Stromal cell of bone marrow (primary cell): ENCODE measurements around the gene TRAF3IP1.
"Not testable (repeated sequence)": the region's sequence is repeated elsewhere in the genome, so short reads cannot be mapped to it uniquely, and the experiment has no call there.

ENCODE experiments used
- DNase-seq: peaks from one replicate; pipeline ENCODE4 v3.0.0-alpha.2; 2012; ENCODE audit warnings: low read depth

Gene TRAF3IP1

DNA sequence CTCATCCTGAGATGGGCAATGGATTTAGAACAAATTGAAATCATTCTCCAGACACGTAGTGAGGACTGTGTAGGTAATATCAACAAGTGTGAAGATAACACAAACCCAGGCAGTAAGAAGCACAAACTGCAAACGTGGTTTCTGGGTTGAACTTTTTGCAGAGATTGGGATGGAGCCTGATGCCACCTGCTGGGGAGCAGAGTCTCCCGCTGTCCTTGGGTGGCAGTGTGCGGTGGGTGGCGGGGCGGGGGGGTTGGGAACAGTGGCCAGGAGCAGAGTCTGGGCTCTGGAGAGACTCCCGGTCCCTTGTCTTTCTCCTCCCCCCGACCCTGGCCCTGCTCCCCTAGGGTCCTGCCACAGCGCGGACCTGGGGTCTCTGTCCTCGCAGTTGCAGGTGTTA is 19.5 kb downstream of the TRAF3IP1 start:
- no peak for DNase-seq

DNA sequence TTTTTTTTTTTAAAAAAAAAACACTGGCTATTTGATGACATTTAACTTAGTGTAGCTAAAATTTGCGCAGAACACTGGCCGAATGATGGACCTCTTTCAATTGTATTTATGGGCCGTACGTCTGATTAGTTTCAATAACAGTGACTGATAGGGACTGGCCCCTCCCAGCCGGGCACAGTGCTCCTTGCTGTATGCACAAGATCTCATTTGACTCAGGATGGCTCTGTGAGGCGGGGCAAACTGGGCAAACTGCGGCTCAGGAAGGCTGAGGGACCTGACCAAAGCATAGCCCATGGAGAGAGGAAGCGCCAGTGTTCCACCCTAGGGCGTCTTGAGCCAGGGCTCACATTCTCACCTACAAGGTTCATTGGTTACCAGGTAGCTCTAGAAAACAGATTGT is 21.2 kb downstream of the TRAF3IP1 start:
- no peak for DNase-seq

- no peak for DNase-seq
Measured at GRCh38 chr2:238344035-238344434, 23.7 kb downstream of the TRAF3IP1 start.

DNA sequence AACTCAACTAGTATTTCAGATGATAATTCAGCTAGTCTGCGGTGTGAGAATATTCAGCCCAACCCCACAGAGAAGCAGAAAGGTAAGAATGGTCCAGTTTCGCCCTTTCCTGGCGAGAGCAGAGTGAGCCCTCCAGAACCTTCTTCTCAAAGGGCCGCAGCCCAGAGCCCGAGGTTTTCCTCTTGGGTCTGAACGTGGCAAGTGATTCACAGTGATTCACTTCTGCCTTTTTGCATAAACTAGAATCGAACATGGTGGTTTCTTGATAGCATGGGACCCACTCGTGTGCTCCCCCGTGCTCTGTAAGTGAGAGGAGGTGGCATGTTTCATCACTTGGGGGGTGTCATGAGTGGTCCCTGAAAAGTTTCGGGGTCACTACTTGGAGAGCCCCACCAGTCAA is 24.2 kb downstream of the TRAF3IP1 start:
- no peak for DNase-seq

DNA sequence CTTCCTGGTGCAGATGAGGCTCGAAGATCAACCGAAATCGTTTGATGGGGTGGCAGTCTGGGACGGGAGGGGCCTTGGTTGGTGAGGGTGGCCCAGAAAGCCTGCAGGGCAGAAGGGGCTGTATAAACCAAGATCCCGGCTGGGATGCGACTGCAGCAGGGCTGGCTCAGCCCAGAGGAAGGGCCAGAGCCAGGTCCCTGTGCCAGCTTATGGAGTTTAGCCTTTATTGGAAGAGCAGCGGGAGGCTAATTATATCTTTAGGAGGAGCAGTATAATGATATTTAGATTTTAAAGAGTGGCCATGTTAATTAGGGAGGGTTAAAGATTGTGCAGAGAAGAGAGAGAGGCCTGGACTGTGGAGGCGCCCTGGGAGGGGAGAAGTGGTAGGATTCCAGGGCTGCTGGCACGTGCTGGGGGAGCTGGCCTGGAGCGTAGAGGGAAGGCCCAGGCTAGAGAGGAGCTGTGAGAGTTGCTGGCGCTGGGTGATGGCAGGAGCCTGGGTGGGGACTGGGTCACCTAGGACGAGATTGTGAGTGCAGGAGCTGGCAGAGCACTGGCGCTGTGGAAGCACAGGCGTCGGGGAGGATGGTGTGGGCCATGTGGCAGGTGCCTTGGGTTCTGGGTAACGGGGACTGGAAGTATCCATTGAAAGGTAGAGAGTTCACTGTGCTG is 25.1 kb downstream of the TRAF3IP1 start:
- no peak for DNase-seq

DNA sequence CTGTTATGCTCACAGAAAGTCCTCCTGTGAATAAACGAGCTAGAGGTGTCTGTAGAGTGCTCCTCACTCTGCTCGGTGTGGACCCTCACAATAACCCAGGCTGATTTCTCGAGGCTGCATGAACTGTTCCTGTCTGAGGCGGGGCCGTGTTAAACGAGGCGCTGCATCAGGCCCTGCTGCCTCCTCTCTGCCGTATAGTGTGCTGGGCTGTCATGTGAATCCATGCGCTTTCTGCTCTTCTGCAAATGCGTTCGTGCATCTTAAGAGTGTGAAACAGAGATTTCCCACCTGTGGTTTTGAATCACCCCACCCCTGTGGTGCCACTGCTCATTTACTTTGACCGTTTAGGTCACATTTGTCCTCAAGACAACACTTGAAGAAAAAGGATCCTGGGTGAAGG is 26.2 kb downstream of the TRAF3IP1 start:
- no peak for DNase-seq

DNA sequence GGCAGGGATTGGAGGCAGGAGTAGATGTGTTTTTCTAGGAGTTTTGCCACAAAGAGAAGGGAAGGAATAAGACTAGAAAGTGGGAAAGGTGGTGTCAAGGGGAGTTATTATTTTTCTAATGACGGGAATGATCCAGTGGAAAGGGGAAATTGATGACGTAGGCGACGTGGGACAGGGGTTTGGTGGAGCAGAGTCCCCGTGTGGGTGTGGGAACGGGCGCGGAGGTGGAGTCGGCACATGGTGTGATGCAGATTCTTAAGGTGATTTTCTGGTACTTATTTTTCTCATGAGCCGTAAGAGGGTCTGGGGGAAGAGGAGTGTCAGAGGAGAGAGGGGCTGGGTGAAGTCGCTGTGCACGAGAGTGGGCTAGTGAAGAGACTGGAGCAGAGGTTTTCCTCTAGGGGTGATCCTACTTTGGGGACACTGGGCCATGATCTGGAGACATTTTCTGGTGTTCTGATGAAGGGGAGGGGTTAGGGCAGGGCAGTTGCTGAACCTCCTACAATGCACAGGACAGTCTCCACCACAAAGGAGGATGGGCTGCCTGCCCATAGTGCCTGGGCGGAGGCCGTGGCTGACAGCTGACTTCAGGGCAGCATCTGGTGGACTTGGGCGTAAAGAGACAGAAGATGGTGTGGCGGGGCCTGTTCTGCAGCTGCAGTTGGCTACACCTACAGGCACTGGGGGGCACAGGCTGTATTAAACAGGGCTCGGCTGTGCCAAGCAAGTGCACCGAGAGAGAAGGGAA is 30.0 kb downstream of the TRAF3IP1 start:
- DNase-seq, result no peak

DNA sequence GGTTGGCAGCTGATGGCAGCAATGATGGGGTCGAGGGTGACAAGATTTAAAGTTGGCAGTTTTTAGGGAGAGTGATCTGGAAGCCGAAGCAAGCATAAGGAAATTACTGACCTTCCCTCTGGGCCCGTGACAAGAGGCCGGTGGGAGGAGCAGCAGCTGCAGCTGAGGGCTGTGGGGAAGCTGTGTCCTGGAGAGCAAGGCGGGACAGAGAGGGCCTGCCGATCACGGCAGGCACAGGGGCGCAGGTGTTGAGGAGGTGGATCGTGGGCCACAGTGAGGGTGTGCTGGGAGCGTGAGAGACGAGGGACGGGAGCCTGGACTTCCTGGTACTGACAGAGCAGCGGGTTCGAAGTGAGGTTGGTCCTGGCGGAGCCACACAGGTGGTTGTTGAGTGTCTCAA is 31.0 kb downstream of the TRAF3IP1 start:
- no peak for DNase-seq

GRCh38 chr2:238352361-238352760 is 32.0 kb downstream of the TRAF3IP1 start:
- no peak for DNase-seq

- no peak for DNase-seq
Measured at GRCh38 chr2:238358769-238359168, 38.5 kb downstream of the TRAF3IP1 start.

- DNase-seq, result no peak
Measured at GRCh38 chr2:238359403-238359802, 39.1 kb downstream of the TRAF3IP1 start.

DNA sequence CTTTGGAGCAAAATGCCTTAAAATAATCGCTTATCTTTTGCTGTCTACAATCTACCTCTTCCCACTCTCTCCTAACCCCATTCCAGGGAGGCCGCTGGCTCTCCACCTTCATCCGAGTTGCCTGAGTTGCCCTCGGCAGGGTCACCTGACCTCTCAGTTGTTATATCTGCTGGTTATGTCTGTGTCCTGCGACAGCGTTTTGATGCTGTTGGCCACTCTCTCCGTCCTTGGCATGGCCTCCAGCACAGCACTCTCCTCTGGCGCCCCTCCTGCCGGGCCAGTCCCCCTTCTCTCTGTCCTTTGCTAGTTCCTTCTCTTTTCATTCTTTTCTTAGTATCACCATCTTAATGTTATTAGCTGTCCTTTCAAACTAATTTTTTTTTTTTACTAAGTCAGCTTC is 41.6 kb downstream of the TRAF3IP1 start:
- DNase-seq, result no peak

DNA sequence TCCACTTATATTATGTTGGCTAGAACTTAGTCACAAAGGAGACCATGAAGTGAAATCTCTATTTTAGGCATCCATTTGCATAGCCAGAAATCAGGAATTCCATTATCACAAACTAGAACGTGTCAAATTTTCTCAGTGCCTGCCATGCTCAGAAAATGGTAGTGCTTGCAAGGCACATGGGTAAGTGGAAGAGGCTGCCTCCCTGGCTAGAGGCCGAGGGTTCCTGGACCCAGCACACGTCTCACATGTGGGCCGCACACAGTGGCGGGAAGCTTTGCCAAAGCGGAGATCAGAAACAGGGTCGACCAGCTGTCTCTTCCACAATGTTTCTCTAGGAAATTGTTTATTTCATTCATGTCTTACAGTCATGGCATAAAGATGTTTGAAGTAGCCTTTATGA is 42.3 kb downstream of the TRAF3IP1 start:
- no peak for DNase-seq

DNA sequence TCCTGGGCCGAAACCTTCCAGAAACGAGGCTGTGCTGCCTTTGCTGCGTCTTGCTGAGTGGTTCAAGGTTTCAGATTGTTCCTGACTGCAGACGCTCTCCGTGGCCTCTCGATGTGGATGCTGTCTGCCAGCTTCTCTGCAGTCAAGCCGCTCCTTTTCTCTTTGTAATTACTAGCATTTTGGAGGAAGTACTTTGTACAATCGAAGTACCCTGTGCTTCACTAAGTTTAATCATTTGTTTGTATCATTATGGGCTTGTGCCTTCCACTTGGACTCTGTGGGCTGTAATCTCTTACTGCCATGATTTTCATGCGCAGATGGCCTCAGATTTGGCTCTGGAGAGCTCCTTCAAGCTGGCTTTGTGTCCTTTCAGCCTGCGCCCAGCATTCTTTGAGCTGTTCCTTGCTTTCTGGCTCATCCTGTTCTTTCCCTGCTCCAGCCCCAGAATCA is 49.3 kb downstream of the TRAF3IP1 start:
- no peak for DNase-seq

DNA sequence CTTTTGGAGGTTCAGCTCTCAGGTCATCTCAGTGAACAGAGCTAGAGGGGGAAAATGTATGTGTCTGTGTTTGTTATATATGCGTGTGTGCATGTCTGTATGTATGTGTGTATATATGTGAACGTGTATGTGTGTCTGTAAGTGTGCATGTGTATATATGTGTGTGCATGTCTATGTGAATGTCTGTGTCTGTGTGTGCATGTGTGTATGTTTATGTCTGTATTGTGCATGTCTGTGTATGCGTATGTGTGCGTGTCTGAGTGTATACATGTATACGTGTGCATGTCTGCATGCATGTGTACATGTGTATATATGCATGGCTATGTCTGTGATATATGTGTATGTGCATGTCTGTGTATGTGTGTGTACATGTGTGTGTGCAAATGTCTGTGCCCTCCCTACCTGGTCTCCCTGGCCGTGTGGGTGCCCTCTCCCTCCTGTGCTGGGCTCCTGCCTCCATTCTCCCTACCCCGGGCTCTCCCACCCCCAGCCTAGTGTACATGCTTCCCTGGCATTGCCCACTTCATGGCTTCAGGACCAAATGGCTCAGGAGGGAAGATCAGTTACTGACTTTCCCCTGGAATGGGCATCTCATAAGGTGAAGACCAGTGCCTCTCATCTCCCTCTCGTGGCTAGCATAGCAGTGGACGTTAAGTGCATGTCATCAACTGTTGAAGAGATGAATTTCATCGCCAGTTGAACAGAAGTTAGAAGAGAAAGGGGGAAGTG is 49.9 kb downstream of the TRAF3IP1 start:
- DNase-seq, result no peak

- DNase-seq, result peak; percentile 41
Measured at GRCh38 chr2:238370823-238371372, 50.6 kb downstream of the TRAF3IP1 start.

DNA sequence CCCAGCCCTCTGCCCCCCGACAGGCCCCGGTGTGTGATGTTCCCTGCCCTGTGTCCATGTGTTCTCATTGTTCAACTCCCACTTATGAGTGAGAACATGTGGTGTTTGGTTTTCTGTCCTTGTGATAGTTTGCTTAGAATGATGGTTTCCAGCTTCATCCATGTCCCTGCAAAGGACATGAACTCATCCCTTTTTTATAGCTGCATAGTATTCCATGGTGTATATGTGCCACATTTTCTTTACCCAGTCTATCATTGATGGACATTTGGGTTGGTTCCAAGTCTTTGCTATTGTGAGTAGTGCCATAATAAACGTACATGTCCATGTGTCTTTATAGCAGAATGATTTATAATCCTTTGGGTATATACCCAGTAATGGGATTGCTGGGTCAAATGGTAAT is 52.0 kb downstream of the TRAF3IP1 start:
- DNase-seq, result not testable (repeated sequence)

- no peak for DNase-seq
Measured at GRCh38 chr2:238376884-238377391, 56.6 kb downstream of the TRAF3IP1 start.

GRCh38 chr2:238378230-238379095 is 58.1 kb downstream of the TRAF3IP1 start:
- DNase-seq, result no peak

DNA sequence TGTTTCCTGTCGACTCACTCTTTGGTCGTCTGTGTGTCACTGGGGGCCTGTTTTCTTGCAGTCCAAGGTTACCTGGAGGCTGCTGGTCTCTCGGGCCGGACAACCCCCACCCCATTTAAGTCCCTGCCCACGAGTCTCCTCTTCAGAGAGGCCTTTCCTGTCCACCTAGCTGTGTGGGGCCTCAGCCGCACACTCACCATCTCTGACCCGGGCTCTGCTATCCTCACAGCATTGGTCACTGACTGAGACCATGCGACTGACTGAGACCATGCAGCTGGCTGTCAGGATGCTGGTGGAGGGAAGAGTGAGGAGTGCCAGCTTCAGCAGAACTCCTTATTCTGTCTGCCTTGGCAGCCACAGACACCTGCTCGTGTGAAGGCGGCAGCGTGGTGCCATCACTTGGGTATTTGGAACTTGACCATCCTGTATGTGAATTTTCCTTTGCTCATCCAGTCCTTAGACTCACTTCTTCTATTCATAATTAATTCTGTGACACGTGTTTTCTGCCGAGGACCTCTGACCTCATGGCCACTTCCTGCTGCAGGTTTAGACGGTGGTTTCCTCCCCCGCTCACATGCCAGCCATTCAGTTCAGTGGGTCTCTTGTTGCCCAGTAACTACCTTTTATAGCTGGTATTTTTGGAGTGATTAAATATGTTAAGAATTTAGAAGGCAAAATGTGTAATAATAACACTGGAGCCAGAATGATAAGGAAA is 58.9 kb downstream of the TRAF3IP1 start:
- DNase-seq, result peak; percentile 21

DNA sequence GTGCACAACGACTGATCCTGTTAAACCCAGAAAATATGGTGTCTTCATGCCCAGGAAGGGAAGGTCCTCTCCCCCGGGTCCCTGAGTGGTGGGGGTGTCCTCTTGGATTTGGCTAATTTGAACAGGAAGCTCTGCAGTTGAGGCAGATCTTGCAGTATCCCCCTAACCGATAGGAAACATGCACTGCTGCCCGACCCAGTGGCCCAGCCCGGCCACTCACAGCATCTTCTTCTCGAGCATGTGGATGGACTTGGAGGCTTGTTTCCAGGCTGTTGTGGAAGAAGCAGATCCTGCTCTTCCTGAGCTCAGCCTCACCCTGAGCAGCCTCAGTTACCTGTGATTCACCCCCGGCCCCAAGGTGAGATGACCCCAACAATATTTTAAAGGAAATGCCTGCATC is 60.0 kb downstream of the TRAF3IP1 start:
- DNase-seq, result no peak
